ENCODE results near the gene MGP. TPM values are rescaled to one million over a fixed set of nuclear protein-coding genes. Genes with fewer than 3 reads are reported as not detected.

Gene MGP
- polyA plus RNA-seq, 1 of the 3 experiments (the other 2 are of a cell fraction) = 76.2 TPM

GRCh38 chr12:14849661-14850060 is 36.0 kb downstream of the MGP start:
- H3K27ac ChIP-seq (ENCODE audit: low read depth in 2 of 2, low read length in 1 of 2) = peak overlapping the region in 1 of 2 experiments; percentile 68; a peak in 2 of 4 replicates
- TF ChIP-seq YY1 (IDR thresholded peaks at IDR 0.05; ENCODE audit: low read depth) (no peak), TCF12 (IDR thresholded peaks at IDR 0.05) (peak; percentile 68), FOXM1 (IDR thresholded peaks at IDR 0.05; ENCODE audit: low read depth) (no peak), PBX3 (IDR thresholded peaks at IDR 0.05) (no peak), REST (IDR thresholded peaks at IDR 0.05; ENCODE audit: low read depth, low read length) (no peak), POLR2AphosphoS5 (IDR thresholded peaks at IDR 0.05; ENCODE audit: low read depth, low read length) (no peak; the same call in 1 of the 2 replicates), ELF1 (IDR thresholded peaks at IDR 0.05) (no peak), SMC3 (IDR thresholded peaks at IDR 0.05; ENCODE audit: low read depth, low read length) (no peak), TAF1 (IDR thresholded peaks at IDR 0.05; ENCODE audit: borderline replicate concordance, low read depth, low read length) (no peak), NRF1 (IDR thresholded peaks at IDR 0.05; ENCODE audit: low read depth, low read length) (no peak), FOSL2 (IDR thresholded peaks at IDR 0.05; ENCODE audit: borderline replicate concordance, low read depth) (peak; percentile 20; the same call in 1 of the 2 replicates), USF2 (IDR thresholded peaks at IDR 0.05; ENCODE audit: borderline replicate concordance, low read depth, low read length) (no peak), NFIC (IDR thresholded peaks at IDR 0.05; ENCODE audit: borderline replicate concordance) (peak; percentile 43; the same call in 1 of the 2 replicates), RXRA (IDR thresholded peaks at IDR 0.05; ENCODE audit: borderline replicate concordance, low read depth) (peak; percentile 71; the same call in 1 of the 2 replicates), EP300 (IDR thresholded peaks at IDR 0.05; ENCODE audit: borderline replicate concordance in 1 of 2, low read depth in 1 of 2, low read length in 1 of 2) (peak in 1 of 2 experiments; percentile 57; a peak in 1 of 4 replicates), JUND (IDR thresholded peaks at IDR 0.05) (no peak; the same call in 1 of the 2 replicates), MEF2A (IDR thresholded peaks at IDR 0.05; ENCODE audit: borderline replicate concordance, low read depth) (0 out of 2 replicates have a peak, but pooled peaks have one; percentile 25), MAX (IDR thresholded peaks at IDR 0.05; ENCODE audit: low read depth) (no peak), IRF3 (IDR thresholded peaks at IDR 0.05; ENCODE audit: low read depth, low read length) (no peak), ZBTB33 (IDR thresholded peaks at IDR 0.05; ENCODE audit: borderline replicate concordance, low read depth) (no peak)
- TF ChIP-seq, protein P1, sequence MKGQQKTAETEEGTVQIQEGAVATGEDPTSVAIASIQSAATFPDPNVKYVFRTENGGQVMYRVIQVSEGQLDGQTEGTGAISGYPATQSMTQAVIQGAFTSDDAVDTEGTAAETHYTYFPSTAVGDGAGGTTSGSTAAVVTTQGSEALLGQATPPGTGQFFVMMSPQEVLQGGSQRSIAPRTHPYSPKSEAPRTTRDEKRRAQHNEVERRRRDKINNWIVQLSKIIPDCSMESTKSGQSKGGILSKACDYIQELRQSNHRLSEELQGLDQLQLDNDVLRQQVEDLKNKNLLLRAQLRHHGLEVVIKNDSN (IDR thresholded peaks at IDR 0.05; ENCODE audit: borderline replicate concordance, low read depth) = no peak
- TF ChIP-seq, protein P2, sequence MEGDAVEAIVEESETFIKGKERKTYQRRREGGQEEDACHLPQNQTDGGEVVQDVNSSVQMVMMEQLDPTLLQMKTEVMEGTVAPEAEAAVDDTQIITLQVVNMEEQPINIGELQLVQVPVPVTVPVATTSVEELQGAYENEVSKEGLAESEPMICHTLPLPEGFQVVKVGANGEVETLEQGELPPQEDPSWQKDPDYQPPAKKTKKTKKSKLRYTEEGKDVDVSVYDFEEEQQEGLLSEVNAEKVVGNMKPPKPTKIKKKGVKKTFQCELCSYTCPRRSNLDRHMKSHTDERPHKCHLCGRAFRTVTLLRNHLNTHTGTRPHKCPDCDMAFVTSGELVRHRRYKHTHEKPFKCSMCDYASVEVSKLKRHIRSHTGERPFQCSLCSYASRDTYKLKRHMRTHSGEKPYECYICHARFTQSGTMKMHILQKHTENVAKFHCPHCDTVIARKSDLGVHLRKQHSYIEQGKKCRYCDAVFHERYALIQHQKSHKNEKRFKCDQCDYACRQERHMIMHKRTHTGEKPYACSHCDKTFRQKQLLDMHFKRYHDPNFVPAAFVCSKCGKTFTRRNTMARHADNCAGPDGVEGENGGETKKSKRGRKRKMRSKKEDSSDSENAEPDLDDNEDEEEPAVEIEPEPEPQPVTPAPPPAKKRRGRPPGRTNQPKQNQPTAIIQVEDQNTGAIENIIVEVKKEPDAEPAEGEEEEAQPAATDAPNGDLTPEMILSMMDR (IDR thresholded peaks at IDR 0.05) = no peak

More at GRCh38 chr12:14849661-14850060, 36.0 kb downstream of the MGP start:
- POLR2A ChIA-PET = interaction anchor here (1.5 kb wide), 1 partner anchor 146 kb away, joined by 4 read pairs; no protein-coding TSS in a partner anchor
- no peak for DNase-seq
- Histone ChIP-seq H4K20me1 (ENCODE audit: insufficient read depth) (no peaks in the 10 kb centered on the region), H3K79me2 (ENCODE audit: insufficient read depth) (no peaks in the 10 kb centered on the region), H3F3A (replicated peaks; ENCODE audit: insufficient read depth) (peaks cover 3% of the 10 kb centered on the region), H3K9me3 (no peaks in the 10 kb centered on the region), H3K27me3 (ENCODE audit: insufficient read depth) (no peaks in the 10 kb centered on the region), H2AFZ (ENCODE audit: low read depth) (no peak overlapping the region), H3K4me3 (ENCODE audit: low read depth in 2 of 2, low read length in 1 of 2) (no peak overlapping the region), H3K36me3 (replicated peaks in 1 of 2; ENCODE audit: control insufficient read depth in 1 of 2, insufficient read depth in 2 of 2, low read length in 1 of 2) (no peaks in the 10 kb centered on the region), H3K4me1 (ENCODE audit: control insufficient read depth in 1 of 2, insufficient read depth in 2 of 2, low read depth in 1 of 2, low read length in 1 of 2) (peaks cover 5 to 7% of the 10 kb centered on the region in 2 experiments; a peak in 2 of 4 replicates), H3K9me2 (no peaks in the 10 kb centered on the region), H3K9ac (peak overlapping the region; percentile 4; the same call in 1 of the 2 replicates), H3K4me2 (peak overlapping the region; percentile 26; the same call in 1 of the 2 replicates)
- whole genome bisulfite sequencing (ENCODE audit: low lambda C conversion rate) = 19% methylated on average over 2 of the region's 2 CpGs
- CTCF ChIA-PET = interaction anchor here (1.1 to 6.5 kb wide), 2 partner anchors 25 to 146 kb away, joined by 3 to 43 read pairs; no protein-coding TSS in a partner anchor

All from SK-N-SH (cell line).